RPMI7951 (cell line): ENCODE measurements around the gene CHID1. TPM values are rescaled to one million over a fixed set of nuclear protein-coding genes. Genes with fewer than 3 reads are reported as not detected.

Source experiments
- DNase-seq: peaks from one replicate; pipeline ENCODE4 v3.0.0-alpha.2; 2012; ENCODE audit warnings: low read depth
- total RNA-seq: library from RNA; depleted of rRNA; stranded (reverse); fragments of >200 nt; shearing (Covaris generic); gene quantifications from 2 replicates; pipeline ENCODE4 v1.2.3, GENCODE V29; 2014

The CHID1 gene
- total RNA-seq, 1 experiment from 2014 or later = 41.2 TPM

GRCh38 chr11:865462-866430, 44.9 kb downstream of the CHID1 start:
- no peak for DNase-seq

- no peak for DNase-seq
These were observed 45.7 kb downstream of the CHID1 start for GRCh38 chr11:864898-865297.

GRCh38 chr11:863910-864827, 46.4 kb downstream of the CHID1 start:
- DNase-seq = no peak

- DNase-seq = no peak
These were observed 47.3 kb downstream of the CHID1 start for GRCh38 chr11:863023-863909.

GRCh38 chr11:862696-863022, 48.0 kb downstream of the CHID1 start:
- DNase-seq = no peak

- no peak for DNase-seq
These were observed 48.4 kb downstream of the CHID1 start for GRCh38 chr11:862081-862661.

GRCh38 chr11:861105-861479, 49.5 kb downstream of the CHID1 start:
- DNase-seq = no peak

GRCh38 chr11:860234-861104, 50.1 kb downstream of the CHID1 start:
- DNase-seq = no peak

GRCh38 chr11:859394-860131, 51.0 kb downstream of the CHID1 start:
- DNase-seq = peak; percentile 39

GRCh38 chr11:858762-859339, 51.8 kb downstream of the CHID1 start:
- DNase-seq = no peak

- DNase-seq = no peak
These were observed 52.4 kb downstream of the CHID1 start for GRCh38 chr11:858053-858761.

GRCh38 chr11:856397-856796, 54.2 kb downstream of the CHID1 start:
- no peak for DNase-seq

- DNase-seq = no peak
These were observed 54.8 kb downstream of the CHID1 start for GRCh38 chr11:855796-856195.

GRCh38 chr11:855330-855674, 55.3 kb downstream of the CHID1 start:
- DNase-seq = no peak

- no peak for DNase-seq
These were observed 55.8 kb downstream of the CHID1 start for GRCh38 chr11:854601-855329.

GRCh38 chr11:853682-854448, 56.7 kb downstream of the CHID1 start:
- DNase-seq = no peak

GRCh38 chr11:852762-853161, 57.8 kb downstream of the CHID1 start:
- no peak for DNase-seq
